ENCODE results near the gene FKBP1A. TPM values are rescaled to one million over a fixed set of nuclear protein-coding genes. Genes with fewer than 3 reads are reported as not detected.

FKBP1A gene
- total and polyA plus RNA-seq, 2 of the 4 experiments (the other 2 are of a cell fraction) = 120 to 528 TPM

- no CpG with 5 or more reads among the region's 1 CpG for WGBS, 2 experiments (ENCODE audit: extremely low coverage in 2 of 2, insufficient read length in 1 of 2)
- in situ Hi-C loops (cut with MboI; ENCODE audit: low sequenced_read_pairs) = no loop called here
Measured at GRCh38 chr20:1438361-1438760, 45.5 kb upstream of the FKBP1A start.

More at GRCh38 chr20:1438361-1438760, 45.5 kb upstream of the FKBP1A start:
- ChIA-PET POLR2A (ENCODE audit: unreplicated experiment) (interaction anchor here (0.5 kb wide), 1 partner anchor 124 kb away, joined by 4 read pairs; no protein-coding TSS in a partner anchor), CTCF (interaction anchor here (1.0 to 1.1 kb wide), 2 partner anchors 66 to 123 kb away, joined by 3 read pairs; no protein-coding TSS in a partner anchor)
- H3K9ac ChIP-seq (ENCODE audit: low read depth, low read length) = no peak overlapping the region
- no peaks in the 10 kb centered on the region for H3K4me1 ChIP-seq (ENCODE audit: control insufficient read depth, insufficient read depth, low read length)
- no TSS peak for BruUV-seq (replicated peaks)
- no peak overlapping the region for H3K18ac ChIP-seq (ENCODE audit: low read depth, low read length)
- H2BK15ac ChIP-seq (ENCODE audit: low read depth, low read length) = no peak overlapping the region
- H4K20me1 ChIP-seq (ENCODE audit: insufficient read depth, low read length) = no peaks in the 10 kb centered on the region
- H2BK120ac ChIP-seq (ENCODE audit: low read depth, low read length) = no peak overlapping the region
- no peak overlapping the region for H4K91ac ChIP-seq (ENCODE audit: insufficient read depth, low read depth, low read length)
- TF ChIP-seq CHD1 (IDR thresholded peaks at IDR 0.05; ENCODE audit: low read depth, low read length) (no peak), RFX5 (IDR thresholded peaks at IDR 0.05; ENCODE audit: low read depth, low read length) (no peak), ELK1 (IDR thresholded peaks at IDR 0.05; ENCODE audit: borderline replicate concordance, low read depth, low read length) (no peak), RAD21 (IDR thresholded peaks at IDR 0.05; ENCODE audit: low read length) (no peak), CTCF (conservative IDR thresholded peaks at IDR 0.05; ENCODE audit: low read depth, low read length) (no peak), MAFK (IDR thresholded peaks at IDR 0.05; ENCODE audit: low read depth, low read length) (no peak)
- intact Hi-C loops (cut with micrococcal nuclease) = loop anchor here (5.0 kb wide), 2 partner anchors 66 to 231 kb away; no protein-coding TSS in a partner anchor
- H3K9me1 ChIP-seq (ENCODE audit: insufficient read depth, low read length) = peaks cover 6% of the 10 kb centered on the region; the same call in 1 of the 2 replicates
- H3K4me2 ChIP-seq (ENCODE audit: low read depth, low read length) = no peak overlapping the region
- no peak for DNase-seq
- no peak overlapping the region for H4K8ac ChIP-seq (ENCODE audit: low read depth in 2 of 2, low read length in 2 of 2)
- H3K23ac ChIP-seq (ENCODE audit: low read depth, low read length) = no peak overlapping the region
- no peak overlapping the region for H2AFZ ChIP-seq (replicated peaks; ENCODE audit: low read length, poor library complexity)
- H3K14ac ChIP-seq (replicated peaks; ENCODE audit: low read depth, low read length) = no peak overlapping the region
- peaks cover 17% of the 10 kb centered on the region for H3K36me3 ChIP-seq (ENCODE audit: control insufficient read depth, insufficient read depth, low read length)
- no peaks in the 10 kb centered on the region for H3K9me3 ChIP-seq (ENCODE audit: control insufficient read depth, insufficient read depth, low read length)
- no peak overlapping the region for H3K4ac ChIP-seq (ENCODE audit: low read depth, low read length)
- H3K79me1 ChIP-seq (ENCODE audit: low read depth in 1 of 2, low read length in 2 of 2) = no peaks in the 10 kb centered on the region
- dilution Hi-C loops (cut with HindIII; ENCODE audit: low sequenced_read_pairs, unreplicated experiment) = no loop called here
- H2AK5ac ChIP-seq (ENCODE audit: low read depth, low read length) = no peak overlapping the region
- no peak overlapping the region for H2AK9ac ChIP-seq (replicated peaks; ENCODE audit: low read depth, low read length, poor library complexity)
- no peak overlapping the region for H3K56ac ChIP-seq (ENCODE audit: extremely low read depth, insufficient read depth, low read length)
- H3K27ac ChIP-seq (ENCODE audit: insufficient read depth, low read length) = no peak overlapping the region
- H3K4me3 ChIP-seq (ENCODE audit: insufficient read depth, low read depth, low read length) = no peak overlapping the region
- no peak overlapping the region for H4K5ac ChIP-seq (ENCODE audit: low read depth, low read length)
- H2BK20ac ChIP-seq (ENCODE audit: low read depth, low read length) = no peak overlapping the region
- H2BK5ac ChIP-seq (ENCODE audit: low read depth, low read length, poor library complexity, severe bottlenecking) = no peak overlapping the region
- H3K27me3 ChIP-seq (ENCODE audit: control insufficient read depth, insufficient read depth, low read length) = no peaks in the 10 kb centered on the region
- no peak for ATAC-seq (ENCODE audit: low read depth)
